ENCODE results near the gene TXNDC16.

TXNDC16 gene

GRCh38 chr14:52553002-52553670 is 831 bp upstream of the TXNDC16 start:
- TF ChIP-seq ZNF274 (IDR thresholded peaks at IDR 0.05; ENCODE audit: low read depth, low read length) = no peak
- peak overlapping the region; percentile 86 for H3K4me3 ChIP-seq (ENCODE audit: low read length)

- H3K4me3 ChIP-seq (ENCODE audit: low read length) = peak overlapping the region; percentile 95
- TF ChIP-seq ZNF274 (IDR thresholded peaks at IDR 0.05; ENCODE audit: low read depth, low read length) = no peak
Observed at GRCh38 chr14:52551696-52552062, 626 bp downstream of the TXNDC16 start.

GRCh38 chr14:52551205-52551604 is 1.1 kb downstream of the TXNDC16 start:
- H3K4me3 ChIP-seq (ENCODE audit: low read length) = peak overlapping the region; percentile 95
- TF ChIP-seq ZNF274 (IDR thresholded peaks at IDR 0.05; ENCODE audit: low read depth, low read length) = no peak

- no peak for TF ChIP-seq ZNF274 (IDR thresholded peaks at IDR 0.05; ENCODE audit: low read depth, low read length)
- peak overlapping the region; percentile 95 for H3K4me3 ChIP-seq (ENCODE audit: low read length)
Observed at GRCh38 chr14:52550661-52551060, 1.6 kb downstream of the TXNDC16 start.

GRCh38 chr14:52547526-52547925 is 4.8 kb downstream of the TXNDC16 start:
- no peak overlapping the region for H3K4me3 ChIP-seq (ENCODE audit: low read length)
- no peak for TF ChIP-seq ZNF274 (IDR thresholded peaks at IDR 0.05; ENCODE audit: low read depth, low read length)

- H3K4me3 ChIP-seq (ENCODE audit: low read length) = no peak overlapping the region
- no peak for TF ChIP-seq ZNF274 (IDR thresholded peaks at IDR 0.05; ENCODE audit: low read depth, low read length)
Observed at GRCh38 chr14:52547027-52547426, 5.3 kb downstream of the TXNDC16 start.

- TF ChIP-seq ZNF274 (IDR thresholded peaks at IDR 0.05; ENCODE audit: low read depth, low read length) = no peak
- no peak overlapping the region for H3K4me3 ChIP-seq (ENCODE audit: low read length)
Observed at GRCh38 chr14:52546318-52546670, 6.0 kb downstream of the TXNDC16 start.

- H3K4me3 ChIP-seq (ENCODE audit: low read length) = no peak overlapping the region
- TF ChIP-seq ZNF274 (IDR thresholded peaks at IDR 0.05; ENCODE audit: low read depth, low read length) = no peak
Observed at GRCh38 chr14:52545584-52546317, 6.6 kb downstream of the TXNDC16 start.

- H3K4me3 ChIP-seq (ENCODE audit: low read length) = no peak overlapping the region
- TF ChIP-seq ZNF274 (IDR thresholded peaks at IDR 0.05; ENCODE audit: low read depth, low read length) = no peak
Observed at GRCh38 chr14:52538623-52539022, 13.7 kb downstream of the TXNDC16 start.

GRCh38 chr14:52536269-52536668 is 16.0 kb downstream of the TXNDC16 start:
- no peak for TF ChIP-seq ZNF274 (IDR thresholded peaks at IDR 0.05; ENCODE audit: low read depth, low read length)
- no peak overlapping the region for H3K4me3 ChIP-seq (ENCODE audit: low read length)

GRCh38 chr14:52531481-52531880 is 20.8 kb downstream of the TXNDC16 start:
- H3K4me3 ChIP-seq (ENCODE audit: low read length) = no peak overlapping the region
- TF ChIP-seq ZNF274 (IDR thresholded peaks at IDR 0.05; ENCODE audit: low read depth, low read length) = no peak

GRCh38 chr14:52527052-52527451 is 25.3 kb downstream of the TXNDC16 start:
- TF ChIP-seq ZNF274 (IDR thresholded peaks at IDR 0.05; ENCODE audit: low read depth, low read length) = no peak
- H3K4me3 ChIP-seq (ENCODE audit: low read length) = no peak overlapping the region

- no peak for TF ChIP-seq ZNF274 (IDR thresholded peaks at IDR 0.05; ENCODE audit: low read depth, low read length)
- no peak overlapping the region for H3K4me3 ChIP-seq (ENCODE audit: low read length)
Observed at GRCh38 chr14:52522581-52523345, 29.5 kb downstream of the TXNDC16 start.

GRCh38 chr14:52522033-52522432 is 30.3 kb downstream of the TXNDC16 start:
- no peak for TF ChIP-seq ZNF274 (IDR thresholded peaks at IDR 0.05; ENCODE audit: low read depth, low read length)
- H3K4me3 ChIP-seq (ENCODE audit: low read length) = no peak overlapping the region

Measured in GM08714 (cell line).